SU-DHL-6 (cell line): Measurements from ENCODE around the gene ATPAF1.

Experiments
- CTCF ChIP-seq: fragments of 200-600 bp; sonication (generic); IDR thresholded peaks from one replicate; pipeline ENCODE4 v1.5.1; 2017; ENCODE audit warnings: antibody characterized with exemption, mild to moderate bottlenecking, low read length, moderate library complexity; ENCODE audit not compliant: insufficient read depth, poor library complexity, severe bottlenecking
- EZH2phosphoT487 ChIP-seq: fragments of 200-600 bp; sonication (generic), shearing (Covaris generic); conservative IDR thresholded peaks from 2 replicates; pipeline ENCODE4 v1.6.1; 2018; ENCODE audit warnings: mild to moderate bottlenecking, antibody characterized with exemption, low read length, moderate library complexity, mixed read lengths

- no peak for TF ChIP-seq EZH2phosphoT487
- TF ChIP-seq CTCF = no peak
These were observed 14.7 kb downstream of the ATPAF1 start for GRCh38 chr1:46653405-46653958.
